GM23338 (cell line): Measurements from ENCODE around the gene SERPINH1.

Experiments used
- CREB1 ChIP-seq: fragments of 250-450 bp; sonication (Bioruptor Pico); IDR thresholded peaks from 2 replicates; pipeline ENCODE4 v1.5.0; 2020; ENCODE audit warnings: low read depth, mild to moderate bottlenecking, moderate library complexity
- ETS1 ChIP-seq: IDR thresholded peaks from 2 replicates; pipeline ENCODE4 v1.6.1; 2016; ENCODE audit warnings: antibody characterized with exemption
- EZH2 ChIP-seq: fragments of 200-600 bp; sonication (generic); IDR thresholded peaks from one replicate; pipeline ENCODE4 v1.8.0; 2017; ENCODE audit warnings: antibody characterized with exemption, mild to moderate bottlenecking, low read depth; ENCODE audit not compliant: unreplicated experiment
- EZH2phosphoT487 ChIP-seq: fragments of 200-600 bp; sonication (generic); IDR thresholded peaks from one replicate; pipeline ENCODE4 v1.8.1; 2018; ENCODE audit warnings: antibody characterized with exemption; ENCODE audit not compliant: unreplicated experiment
- JUNB ChIP-seq: IDR thresholded peaks from one replicate; pipeline ENCODE4 v1.6.1; 2016; ENCODE audit warnings: antibody characterized with exemption; ENCODE audit not compliant: unreplicated experiment
- NANOG ChIP-seq: IDR thresholded peaks from 2 replicates; pipeline ENCODE4 v1.6.1; 2016; ENCODE audit warnings: antibody characterized with exemption, borderline replicate concordance
- POLR2AphosphoS5 ChIP-seq: IDR thresholded peaks from 2 replicates; pipeline ENCODE4 v1.6.1; 2016; ENCODE audit warnings: antibody characterized with exemption, low read depth
- STAT1 ChIP-seq: IDR thresholded peaks from one replicate; pipeline ENCODE4 v1.6.1; 2016; ENCODE audit warnings: antibody characterized with exemption; ENCODE audit not compliant: unreplicated experiment
- ZNF114 ChIP-seq: fragments of 250-450 bp; sonication (Bioruptor Pico); IDR thresholded peaks from 2 replicates; pipeline ENCODE4 v1.5.0; 2020; ENCODE audit warnings: mild to moderate bottlenecking, moderate library complexity
- ZNF331 ChIP-seq: fragments of 250-450 bp; sonication (Bioruptor Pico); IDR thresholded peaks from 2 replicates; pipeline ENCODE4 v1.5.0; 2020; ENCODE audit warnings: low read depth, mild to moderate bottlenecking, moderate library complexity
- TF ChIP-seq, protein P1 (sequence below), 2 experiments: fragments of 200-600 bp in 1 of 2; sonication (generic) in 1 of 2; conservative IDR thresholded peaks; 2 replicates each; pipeline versions ENCODE4 v1.5.1 to v1.6.1; 2016 to 2017; ENCODE audit warnings: antibody characterized with exemption in 2 of 2, low read depth in 2 of 2, mild to moderate bottlenecking in 2 of 2, moderate library complexity in 1 of 2
- TF ChIP-seq, protein P2 (sequence below): IDR thresholded peaks from one replicate; pipeline ENCODE4 v1.6.1; 2018; ENCODE audit warnings: antibody characterized with exemption; ENCODE audit not compliant: unreplicated experiment

DNA sequence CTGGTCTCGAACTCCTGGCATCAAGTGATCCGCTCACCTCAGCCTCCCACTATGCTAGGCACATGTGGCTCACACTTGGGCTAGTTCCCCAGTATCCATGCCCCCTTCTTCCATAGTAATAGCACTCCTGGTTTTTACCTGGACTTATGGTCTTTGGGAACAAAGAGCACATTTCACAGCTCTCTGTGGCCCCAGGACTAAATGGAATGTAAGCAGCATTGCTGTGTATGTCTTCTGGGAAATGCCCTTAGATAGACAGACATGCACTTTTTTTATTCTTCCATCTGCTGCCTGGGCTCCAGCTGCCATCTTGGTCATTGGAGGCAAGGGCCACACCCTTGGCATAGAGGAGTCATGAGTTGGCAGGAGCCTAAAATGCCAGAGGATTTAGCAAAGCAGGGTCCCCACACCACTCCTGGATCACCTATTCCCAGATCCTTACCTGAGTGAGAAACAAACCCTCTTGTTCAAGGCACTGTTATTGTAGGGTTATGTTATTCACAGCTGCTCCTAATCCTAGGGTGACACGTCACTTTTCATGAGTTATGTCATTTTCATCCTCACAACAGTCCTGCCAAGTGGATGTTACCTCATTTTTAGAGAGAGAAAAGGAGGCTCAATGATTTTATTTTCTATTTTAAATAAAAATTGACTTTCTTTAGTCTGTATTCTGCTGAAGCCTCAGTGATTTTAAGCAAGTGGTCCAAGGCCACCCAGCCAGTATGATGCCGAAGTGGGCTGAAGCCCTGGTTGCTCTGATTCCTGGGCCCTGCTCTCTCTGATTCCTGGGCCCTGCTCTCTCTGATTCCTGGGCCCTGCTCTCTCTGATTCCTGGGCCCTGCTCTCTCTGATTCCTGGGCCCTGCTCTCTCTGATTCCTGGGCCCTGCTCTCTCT is 20.6 kb upstream of the SERPINH1 start:
- TF ChIP-seq, protein P1, sequence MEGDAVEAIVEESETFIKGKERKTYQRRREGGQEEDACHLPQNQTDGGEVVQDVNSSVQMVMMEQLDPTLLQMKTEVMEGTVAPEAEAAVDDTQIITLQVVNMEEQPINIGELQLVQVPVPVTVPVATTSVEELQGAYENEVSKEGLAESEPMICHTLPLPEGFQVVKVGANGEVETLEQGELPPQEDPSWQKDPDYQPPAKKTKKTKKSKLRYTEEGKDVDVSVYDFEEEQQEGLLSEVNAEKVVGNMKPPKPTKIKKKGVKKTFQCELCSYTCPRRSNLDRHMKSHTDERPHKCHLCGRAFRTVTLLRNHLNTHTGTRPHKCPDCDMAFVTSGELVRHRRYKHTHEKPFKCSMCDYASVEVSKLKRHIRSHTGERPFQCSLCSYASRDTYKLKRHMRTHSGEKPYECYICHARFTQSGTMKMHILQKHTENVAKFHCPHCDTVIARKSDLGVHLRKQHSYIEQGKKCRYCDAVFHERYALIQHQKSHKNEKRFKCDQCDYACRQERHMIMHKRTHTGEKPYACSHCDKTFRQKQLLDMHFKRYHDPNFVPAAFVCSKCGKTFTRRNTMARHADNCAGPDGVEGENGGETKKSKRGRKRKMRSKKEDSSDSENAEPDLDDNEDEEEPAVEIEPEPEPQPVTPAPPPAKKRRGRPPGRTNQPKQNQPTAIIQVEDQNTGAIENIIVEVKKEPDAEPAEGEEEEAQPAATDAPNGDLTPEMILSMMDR (conservative IDR thresholded peaks at IDR 0.05; ENCODE audit: low read depth in 2 of 2) = no peak
- TF ChIP-seq EZH2 (no peak), JUNB (no peak), POLR2AphosphoS5 (no peak), ZNF331 (no peak), ETS1 (no peak), EZH2phosphoT487 (no peak), NANOG (no peak), STAT1 (no peak), CREB1 (CRISPR knock-in tag) (no peak), ZNF114 (CRISPR knock-in tag) (no peak)
- TF ChIP-seq, protein P2, sequence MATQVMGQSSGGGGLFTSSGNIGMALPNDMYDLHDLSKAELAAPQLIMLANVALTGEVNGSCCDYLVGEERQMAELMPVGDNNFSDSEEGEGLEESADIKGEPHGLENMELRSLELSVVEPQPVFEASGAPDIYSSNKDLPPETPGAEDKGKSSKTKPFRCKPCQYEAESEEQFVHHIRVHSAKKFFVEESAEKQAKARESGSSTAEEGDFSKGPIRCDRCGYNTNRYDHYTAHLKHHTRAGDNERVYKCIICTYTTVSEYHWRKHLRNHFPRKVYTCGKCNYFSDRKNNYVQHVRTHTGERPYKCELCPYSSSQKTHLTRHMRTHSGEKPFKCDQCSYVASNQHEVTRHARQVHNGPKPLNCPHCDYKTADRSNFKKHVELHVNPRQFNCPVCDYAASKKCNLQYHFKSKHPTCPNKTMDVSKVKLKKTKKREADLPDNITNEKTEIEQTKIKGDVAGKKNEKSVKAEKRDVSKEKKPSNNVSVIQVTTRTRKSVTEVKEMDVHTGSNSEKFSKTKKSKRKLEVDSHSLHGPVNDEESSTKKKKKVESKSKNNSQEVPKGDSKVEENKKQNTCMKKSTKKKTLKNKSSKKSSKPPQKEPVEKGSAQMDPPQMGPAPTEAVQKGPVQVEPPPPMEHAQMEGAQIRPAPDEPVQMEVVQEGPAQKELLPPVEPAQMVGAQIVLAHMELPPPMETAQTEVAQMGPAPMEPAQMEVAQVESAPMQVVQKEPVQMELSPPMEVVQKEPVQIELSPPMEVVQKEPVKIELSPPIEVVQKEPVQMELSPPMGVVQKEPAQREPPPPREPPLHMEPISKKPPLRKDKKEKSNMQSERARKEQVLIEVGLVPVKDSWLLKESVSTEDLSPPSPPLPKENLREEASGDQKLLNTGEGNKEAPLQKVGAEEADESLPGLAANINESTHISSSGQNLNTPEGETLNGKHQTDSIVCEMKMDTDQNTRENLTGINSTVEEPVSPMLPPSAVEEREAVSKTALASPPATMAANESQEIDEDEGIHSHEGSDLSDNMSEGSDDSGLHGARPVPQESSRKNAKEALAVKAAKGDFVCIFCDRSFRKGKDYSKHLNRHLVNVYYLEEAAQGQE = no peak
